K562 (cell line): ENCODE data around the gene RETREG1. TPM values are rescaled to one million over a fixed set of nuclear protein-coding genes. Genes with fewer than 3 reads are reported as not detected.

Source experiments
- ATAC-seq: fragments of 200-7000 bp; cut with Tn5 transposase; 3 replicates; pipeline ENCODE4 v1.9.1; 2020; ENCODE audit warnings: moderate library complexity
- BruUV-seq: library from RNA; stranded (reverse); fragments of 400-500 nt; replicated peaks from 2 replicates; lab custom pipeline; 2021; lab: Mats Ljungman, UMichigan
- CTCF ChIA-PET: fragments of 300-600 bp; formaldehyde crosslinking; extraction: SDS; loops from one replicate; lab custom pipeline; 2021; ENCODE audit warnings: low intra/inter-chr PET ratio; lab: Yijun Ruan, JAX
- POLR2A ChIA-PET: fragments of 300-600, 350-650 bp; sonication (Branson Sonifier 250); formaldehyde crosslinking; extraction: SDS; loops from one replicate; lab custom pipeline; 2021; ENCODE audit warnings: antibody characterized with exemption, inconsistent platforms; lab: Yijun Ruan, JAX
- DNase-seq, 4 experiments: peaks; one replicate each; pipeline versions ENCODE4 v3.0.0 to v3.0.0-alpha.2; 2011 to 2018; ENCODE audit warnings: low spot score in 3 of 4, mixed read lengths in 3 of 4; ENCODE audit errors: extremely low read depth in 1 of 4
- FAIRE-seq: peaks from 2 replicates; lab custom pipeline; 2011; peaks lifted over from hg19 to GRCh38; lab: Jason Lieb, UNC
- H2AFZ ChIP-seq: 2 replicates; pipeline ENCODE4 v1.6.0; 2011; ENCODE audit warnings: low read depth, low read length, control low read depth, inconsistent platforms
- H3K27ac ChIP-seq: fragments of 200-600 bp; 3 replicates; pipeline ENCODE4 v1.8.0; 2011; ENCODE audit warnings: low read depth, mild to moderate bottlenecking, control low read depth, inconsistent platforms, low read length, moderate library complexity, mixed read lengths; ENCODE audit errors: extremely low read depth
- H3K27me3 ChIP-seq, 2 experiments: fragments of 300-600 bp in 1 of 2; 2 replicates in 1 of 2; 3 replicates in 1 of 2; pipeline versions ENCODE4 v1.6.0 to v1.8.0; 2011; ENCODE audit warnings: inconsistent platforms in 2 of 2, low read length in 2 of 2, mild to moderate bottlenecking in 1 of 2, mixed read lengths in 1 of 2, moderate library complexity in 1 of 2; ENCODE audit not compliant: control insufficient read depth in 2 of 2, insufficient read depth in 2 of 2
- H3K36me3 ChIP-seq: fragments of 300-600 bp; 3 replicates; pipeline ENCODE4 v1.8.0; 2011; ENCODE audit warnings: mild to moderate bottlenecking, low read length, inconsistent platforms; ENCODE audit not compliant: control insufficient read depth, insufficient read depth
- H3K4me1 ChIP-seq, 2 experiments: fragments of 200-600 bp in 1 of 2; replicated peaks in 1 of 2; 2 replicates in 1 of 2; 3 replicates in 1 of 2; pipeline versions ENCODE4 v1.5.1 to v1.8.0; 2011; ENCODE audit warnings: inconsistent platforms in 2 of 2, low read length in 2 of 2, mild to moderate bottlenecking in 1 of 2, mixed read lengths in 1 of 2, moderate library complexity in 1 of 2; ENCODE audit not compliant: control insufficient read depth in 2 of 2, insufficient read depth in 2 of 2
- H3K4me2 ChIP-seq: 2 replicates; pipeline ENCODE4 v1.6.1; 2011; ENCODE audit warnings: low read length, control low read depth, inconsistent platforms, mixed read lengths; ENCODE audit not compliant: insufficient read depth
- H3K4me3 ChIP-seq: fragments of 200-600 bp; sonication (generic), shearing (Covaris generic); 2 replicates; pipeline ENCODE4 v1.5.1; 2016; ENCODE audit warnings: control low read depth, inconsistent platforms
- H3K79me2 ChIP-seq: fragments of 200-600 bp; 3 replicates; pipeline ENCODE4 v1.8.0; 2011; ENCODE audit warnings: low read length, inconsistent platforms; ENCODE audit not compliant: control insufficient read depth, insufficient read depth
- H3K9ac ChIP-seq, 2 experiments: 2 replicates each; pipeline versions ENCODE4 v1.6.0 to v1.6.1; 2011; ENCODE audit warnings: low read depth in 2 of 2, low read length in 2 of 2, control low read depth in 1 of 2, inconsistent platforms in 1 of 2, mild to moderate bottlenecking in 1 of 2, mixed read lengths in 1 of 2; ENCODE audit not compliant: insufficient read depth in 1 of 2
- H3K9me1 ChIP-seq: one replicate; pipeline ENCODE4 v1.6.0; 2011; ENCODE audit warnings: inconsistent platforms, mild to moderate bottlenecking, low read length, moderate library complexity; ENCODE audit not compliant: control insufficient read depth, insufficient read depth
- H3K9me3 ChIP-seq: replicated peaks from 2 replicates; pipeline ENCODE4 v1.5.1; 2011; ENCODE audit warnings: low read depth, low read length, inconsistent platforms; ENCODE audit not compliant: control insufficient read depth, insufficient read depth
- H4K20me1 ChIP-seq: replicated peaks from 2 replicates; pipeline ENCODE4 v1.6.1; 2011; ENCODE audit warnings: low read length, inconsistent platforms, mixed read lengths; ENCODE audit not compliant: control insufficient read depth, insufficient read depth
- ARID1B ChIP-seq: fragments of 450-650 bp; IDR thresholded peaks from 2 replicates; pipeline ENCODE4 v1.6.1; 2016; ENCODE audit warnings: antibody characterized with exemption, mild to moderate bottlenecking, inconsistent platforms
- BDP1 ChIP-seq: IDR thresholded peaks from 3 replicates; pipeline ENCODE4 v1.6.1; 2011; ENCODE audit not compliant: insufficient read length, insufficient read depth
- CCNT2 ChIP-seq: IDR thresholded peaks from 2 replicates; pipeline ENCODE4 v1.6.1; 2011; ENCODE audit warnings: borderline replicate concordance, low read depth, mild to moderate bottlenecking, moderate library complexity, mixed read lengths, low read length; ENCODE audit not compliant: insufficient read length; ENCODE audit errors: extremely low read depth
- CEBPG ChIP-seq, 3 experiments: fragments of 200-800 bp in 1 of 3; sonication (Bioruptor generic) in 1 of 3; sonication (generic) in 1 of 3; formaldehyde crosslinking in 1 of 3; IDR thresholded peaks in 2 of 3; conservative IDR thresholded peaks in 1 of 3; 2 replicates each; pipeline versions ENCODE4 v1.6.1 to v1.8.0; 2016 to 2022; ENCODE audit warnings: missing compliant biosample characterization in 2 of 3, missing genetic modification characterization in 2 of 3, mild to moderate bottlenecking in 1 of 3, missing genetic modification reagents in 1 of 3
- HEY1 ChIP-seq: fragments of 250-450 bp; sonication (Bioruptor Pico); IDR thresholded peaks from 2 replicates; pipeline ENCODE4 v1.5.0; 2020; ENCODE audit warnings: mild to moderate bottlenecking, moderate library complexity, borderline replicate concordance
- KDM1A ChIP-seq, 2 experiments: fragments of 450-650 bp; IDR thresholded peaks; 2 replicates each; pipeline ENCODE4 v1.6.1; 2016; ENCODE audit warnings: mild to moderate bottlenecking in 2 of 2
- MEIS2 ChIP-seq: fragments of 450-650 bp; IDR thresholded peaks from 2 replicates; pipeline ENCODE4 v1.6.1; 2014; ENCODE audit warnings: mild to moderate bottlenecking; ENCODE audit not compliant: partially characterized antibody
- NFIC ChIP-seq: fragments of 450-650 bp; IDR thresholded peaks from 2 replicates; pipeline ENCODE4 v1.6.1; 2017; ENCODE audit warnings: mild to moderate bottlenecking, inconsistent platforms
- OTX1 ChIP-seq: fragments of 450-650 bp; formaldehyde crosslinking; IDR thresholded peaks from 2 replicates; pipeline ENCODE4 v1.4.0; 2022; ENCODE audit warnings: mild to moderate bottlenecking
- RAD21 ChIP-seq, 2 experiments: fragments of 250-450 bp in 1 of 2; fragments of 450-650 bp in 1 of 2; sonication (Bioruptor Pico) in 1 of 2; formaldehyde crosslinking in 1 of 2; IDR thresholded peaks in 1 of 2; conservative IDR thresholded peaks in 1 of 2; 2 replicates each; pipeline versions ENCODE4 v1.4.0 to v1.8.0; 2020 to 2022; ENCODE audit warnings: mild to moderate bottlenecking in 2 of 2, moderate library complexity in 1 of 2
- ZNF175 ChIP-seq: fragments of 200-800 bp; sonication (Bioruptor generic); IDR thresholded peaks from 2 replicates; pipeline ENCODE4 v1.6.1; 2016; ENCODE audit warnings: low read depth, mild to moderate bottlenecking, missing genetic modification characterization, missing compliant biosample characterization
- ZNF444 ChIP-seq: fragments of 250-450 bp; sonication (Bioruptor Pico); IDR thresholded peaks from 2 replicates; pipeline ENCODE4 v1.4.0; 2020; ENCODE audit warnings: mild to moderate bottlenecking, moderate library complexity
- ZNF740 ChIP-seq, 3 experiments: fragments of 200-800 bp in 1 of 3; sonication (Bioruptor generic) in 1 of 3; sonication (generic) in 1 of 3; formaldehyde crosslinking in 1 of 3; IDR thresholded peaks; 2 replicates each; pipeline versions ENCODE4 v1.6.1 to v1.8.0; 2016 to 2022; ENCODE audit warnings: mild to moderate bottlenecking in 2 of 3, missing compliant biosample characterization in 2 of 3, missing genetic modification characterization in 2 of 3, missing genetic modification reagents in 1 of 3
- WGBS: fragments of 100-300 bp; shearing (Covaris generic); methylation state at CpG from one replicate; pipeline ENCODE4 v1.1.6; 2016; ENCODE audit warnings: low coverage, mixed read lengths; ENCODE audit not compliant: insufficient coverage; ENCODE audit errors: missing lambda C conversion rate; 5-methylcytosine and 5-hydroxymethylcytosine counted together
- in situ Hi-C: fragments of 300-500 bp; cut with MboI; formaldehyde crosslinking; loops from 4 replicates; pipeline ENCODE4 v1.15.0; 2018; ENCODE audit warnings: inconsistent platforms, mixed read lengths
- intact Hi-C: fragments of 100-400 bp; cut with micrococcal nuclease; formaldehyde crosslinking; loops from 2 replicates; pipeline ENCODE4 v1.14.2; 2022
- polyA plus RNA-seq, 8 experiments: library from polyadenylated mRNA; depleted of rRNA in 4 of 8; stranded (reverse) in 5 of 8; unstranded in 3 of 8; fragments of >200 nt; fragmentation: Nextera tagmentation in 2 of 8; fragmentation: Illumina TruSeq in 1 of 8; extraction: Ambion mirVana in 2 of 8; extraction: Trizol in 1 of 8; gene quantifications; 2 replicates each; pipeline versions ENCODE4 v1.2.1 to v1.2.3, GENCODE V29; 2011 to 2014; ENCODE audit warnings: inconsistent platforms in 1 of 8, missing spikeins in 1 of 8
- total RNA-seq, 7 experiments: library from RNA; depleted of rRNA in 6 of 7; stranded (reverse); fragments of >200 nt in 6 of 7; fragmentation: Illumina TruSeq in 2 of 7; extraction: Trizol in 2 of 7; gene quantifications; 2 replicates each; pipeline versions ENCODE4 v1.2.1 to v1.2.3, GENCODE V29; 2011 to 2021; ENCODE audit warnings: low replicate concordance in 1 of 7
- TF ChIP-seq, protein P1 (sequence below), 2 experiments: IDR thresholded peaks in 1 of 2; conservative IDR thresholded peaks in 1 of 2; 2 replicates each; pipeline ENCODE4 v1.6.1; 2016; ENCODE audit warnings: low read depth in 2 of 2, mild to moderate bottlenecking in 1 of 2, missing compliant biosample characterization in 1 of 2, missing genetic modification characterization in 1 of 2, moderate library complexity in 1 of 2
- TF ChIP-seq, protein P2 (sequence below): fragments of 450-650 bp; formaldehyde crosslinking; IDR thresholded peaks from 2 replicates; pipeline ENCODE4 v1.4.0; 2020; ENCODE audit warnings: mild to moderate bottlenecking, mixed read lengths

Gene RETREG1
- total and polyA plus RNA-seq, 9 of the 15 experiments (the other 6 are each of a cell fraction or from before 2014, with no cell fraction given): 0.01 to 0.20 (median 0.08) TPM; not detected in 5

GRCh38 chr5:16515532-16515931 is 101.3 kb downstream of the RETREG1 start:
- peak; percentile 11 for FAIRE-seq
- Histone ChIP-seq H3K9me1 (no peaks in the 10 kb centered on the region), H3K4me2 (no peak overlapping the region), H4K20me1 (0 out of 2 replicates have a peak, but pooled peaks cover 3% of the 10 kb centered on the region), H3K36me3 (no peaks in the 10 kb centered on the region), H3K27ac (no peak overlapping the region), H3K9me3 (no peaks in the 10 kb centered on the region), H3K4me1 (no peaks in the 10 kb centered on the region), H3K27me3 (peaks cover 2 to 18% of the 10 kb centered on the region in 2 experiments; a peak in 4 of 5 replicates), H3K79me2 (no peaks in the 10 kb centered on the region), H3K9ac (no peak overlapping the region), H3K4me3 (no peak overlapping the region), H2AFZ (no peak overlapping the region)
- BruUV-seq: no TSS peak
- DNase-seq: no peak
- no peak for ATAC-seq
- WGBS: 2% methylated on average over 4 of the region's 4 CpGs
- in situ Hi-C loops (no loop called here), intact Hi-C loops (no loop called here)
- ChIA-PET CTCF (no interaction called here), POLR2A (no interaction called here)
- TF ChIP-seq, protein P1, sequence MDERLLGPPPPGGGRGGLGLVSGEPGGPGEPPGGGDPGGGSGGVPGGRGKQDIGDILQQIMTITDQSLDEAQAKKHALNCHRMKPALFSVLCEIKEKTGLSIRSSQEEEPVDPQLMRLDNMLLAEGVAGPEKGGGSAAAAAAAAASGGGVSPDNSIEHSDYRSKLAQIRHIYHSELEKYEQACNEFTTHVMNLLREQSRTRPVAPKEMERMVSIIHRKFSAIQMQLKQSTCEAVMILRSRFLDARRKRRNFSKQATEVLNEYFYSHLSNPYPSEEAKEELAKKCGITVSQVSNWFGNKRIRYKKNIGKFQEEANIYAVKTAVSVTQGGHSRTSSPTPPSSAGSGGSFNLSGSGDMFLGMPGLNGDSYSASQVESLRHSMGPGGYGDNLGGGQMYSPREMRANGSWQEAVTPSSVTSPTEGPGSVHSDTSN (CRISPR knock-in tag; IDR thresholded peaks at IDR 0.05; ENCODE audit: low read depth): no peak
- TF ChIP-seq, protein P1 (tag; conservative IDR thresholded peaks at IDR 0.05; ENCODE audit: low read depth): peak; percentile 48; the same call in 1 of the 2 replicates
- no peak for TF ChIP-seq CCNT2
- TF ChIP-seq, protein P2, sequence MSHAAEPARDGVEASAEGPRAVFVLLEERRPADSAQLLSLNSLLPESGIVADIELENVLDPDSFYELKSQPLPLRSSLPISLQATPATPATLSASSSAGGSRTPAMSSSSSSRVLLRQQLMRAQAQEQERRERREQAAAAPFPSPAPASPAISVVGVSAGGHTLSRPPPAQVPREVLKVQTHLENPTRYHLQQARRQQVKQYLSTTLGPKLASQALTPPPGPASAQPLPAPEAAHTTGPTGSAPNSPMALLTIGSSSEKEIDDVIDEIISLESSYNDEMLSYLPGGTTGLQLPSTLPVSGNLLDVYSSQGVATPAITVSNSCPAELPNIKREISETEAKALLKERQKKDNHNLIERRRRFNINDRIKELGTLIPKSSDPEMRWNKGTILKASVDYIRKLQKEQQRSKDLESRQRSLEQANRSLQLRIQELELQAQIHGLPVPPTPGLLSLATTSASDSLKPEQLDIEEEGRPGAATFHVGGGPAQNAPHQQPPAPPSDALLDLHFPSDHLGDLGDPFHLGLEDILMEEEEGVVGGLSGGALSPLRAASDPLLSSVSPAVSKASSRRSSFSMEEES (CRISPR knock-in tag): peak; percentile 76
- TF ChIP-seq OTX1 (CRISPR knock-in tag): no peak
- TF ChIP-seq ZNF444 (CRISPR knock-in tag): no peak
- TF ChIP-seq RAD21 (CRISPR knock-in tag; conservative IDR thresholded peaks at IDR 0.05 in 1 of 2, IDR thresholded peaks at IDR 0.05 in 1 of 2): no peak
- no peak for TF ChIP-seq CEBPG (CRISPR knock-in tag; IDR thresholded peaks at IDR 0.05)
- peak in 1 of 2 experiments; percentile 52; a peak in 2 of 4 replicates for TF ChIP-seq CEBPG (tag; conservative IDR thresholded peaks at IDR 0.05 in 1 of 2, IDR thresholded peaks at IDR 0.05 in 1 of 2)
- TF ChIP-seq BDP1: no peak
- no peak for TF ChIP-seq HEY1 (CRISPR knock-in tag)
- no peak for TF ChIP-seq ZNF740 (CRISPR knock-in tag; IDR thresholded peaks at IDR 0.05)
- TF ChIP-seq ZNF740 (tag; IDR thresholded peaks at IDR 0.05): no peak
- TF ChIP-seq ARID1B: 0 out of 2 replicates have a peak, but pooled peaks have one; percentile 13
- TF ChIP-seq ZNF175 (CRISPR knock-in tag): no peak
- TF ChIP-seq MEIS2: peak; percentile 55
- TF ChIP-seq KDM1A (IDR thresholded peaks at IDR 0.05): no peak
- TF ChIP-seq NFIC: no peak
